ENCODE data around the gene RPS27.
"Not testable (repeated sequence)": the region's sequence is repeated elsewhere in the genome, so short reads cannot be mapped to it uniquely, and the experiment has no call there.

Gene RPS27

GRCh38 chr1:153991151-153991630, 629 bp downstream of the RPS27 start:
- Histone ChIP-seq H3K27me3 (ENCODE audit: control insufficient read depth, insufficient read depth, low read length) (no peaks in the 10 kb centered on the region), H3K4me3 (ENCODE audit: low read depth, low read length) (peak overlapping the region; percentile 80), H3K36me3 (ENCODE audit: control insufficient read depth, insufficient read depth, low read length) (peaks cover 46% of the 10 kb centered on the region), H3K9ac (ENCODE audit: low read length) (peak overlapping the region; percentile 93), H3K27ac (ENCODE audit: low read depth, low read length) (peak overlapping the region; percentile 92), H3K9me3 (ENCODE audit: control insufficient read depth, insufficient read depth, low read depth, low read length) (no peaks in the 10 kb centered on the region), H3K4me1 (ENCODE audit: control insufficient read depth, insufficient read depth, low read length) (peaks cover 14% of the 10 kb centered on the region)

DNA sequence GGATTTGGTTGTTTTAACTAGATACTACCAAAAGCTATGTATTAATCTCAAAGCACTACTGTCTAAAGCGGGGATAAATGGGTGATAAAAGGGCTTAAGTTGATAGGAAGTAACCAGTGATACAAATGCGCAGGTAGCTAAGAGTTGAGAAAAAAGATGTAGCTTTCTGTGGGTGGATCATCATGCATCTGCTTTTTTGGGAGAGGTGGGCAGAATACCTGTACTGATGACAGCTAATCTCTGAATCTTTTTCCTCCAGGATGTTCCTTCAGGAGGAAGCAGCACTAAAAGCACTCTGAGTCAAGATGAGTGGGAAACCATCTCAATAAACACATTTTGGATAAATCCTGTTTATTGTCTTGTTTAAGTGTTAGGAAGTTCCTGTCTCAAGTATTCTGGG, 1.2 kb downstream of the RPS27 start:
- H3K27ac ChIP-seq (ENCODE audit: low read depth, low read length): peak overlapping the region; percentile 92; the same call in 1 of the 2 replicates
- H3K4me1 ChIP-seq (ENCODE audit: control insufficient read depth, insufficient read depth, low read length): peaks cover 11% of the 10 kb centered on the region
- peaks cover 46% of the 10 kb centered on the region for H3K36me3 ChIP-seq (ENCODE audit: control insufficient read depth, insufficient read depth, low read length)

DNA sequence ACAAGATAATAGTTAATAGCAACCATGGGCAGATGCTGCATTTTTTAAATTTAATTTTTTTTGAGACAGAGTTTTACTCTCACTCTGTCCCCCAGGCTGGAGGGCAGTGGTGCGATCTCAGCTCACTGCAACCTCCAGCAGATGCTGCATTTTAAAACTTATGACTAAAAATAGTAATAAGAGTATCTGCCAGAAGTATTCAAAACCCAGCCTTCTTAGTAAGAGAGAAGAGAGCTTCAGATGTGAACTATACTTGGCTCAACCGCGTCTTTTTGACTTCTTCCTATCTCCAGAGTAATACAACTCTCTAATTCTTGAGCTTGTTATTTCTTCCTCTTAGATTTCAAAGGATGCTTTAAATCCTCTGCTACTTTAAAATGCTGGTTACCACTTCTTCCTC, 4.6 kb downstream of the RPS27 start:
- H3K9ac ChIP-seq (ENCODE audit: low read length): no peak overlapping the region
- H3K4me1 ChIP-seq (ENCODE audit: control insufficient read depth, insufficient read depth, low read length): peaks cover 8% of the 10 kb centered on the region
- H3K27me3 ChIP-seq (ENCODE audit: control insufficient read depth, insufficient read depth, low read length): no peaks in the 10 kb centered on the region
- no peaks in the 10 kb centered on the region for H3K9me3 ChIP-seq (ENCODE audit: control insufficient read depth, insufficient read depth, low read depth, low read length)
- no peak overlapping the region for H3K4me3 ChIP-seq (ENCODE audit: low read depth, low read length)
- no peak overlapping the region for H3K27ac ChIP-seq (ENCODE audit: low read depth, low read length)
- H3K36me3 ChIP-seq (ENCODE audit: control insufficient read depth, insufficient read depth, low read length): peaks cover 46% of the 10 kb centered on the region

More for the DNA sequence above, 1.2 kb downstream of the RPS27 start:
- H3K27me3 ChIP-seq (ENCODE audit: control insufficient read depth, insufficient read depth, low read length): no peaks in the 10 kb centered on the region
- H3K9ac ChIP-seq (ENCODE audit: low read length): peak overlapping the region; percentile 93
- peak overlapping the region; percentile 80 for H3K4me3 ChIP-seq (ENCODE audit: low read depth, low read length)
- no peaks in the 10 kb centered on the region for H3K9me3 ChIP-seq (ENCODE audit: control insufficient read depth, insufficient read depth, low read depth, low read length)

DNA sequence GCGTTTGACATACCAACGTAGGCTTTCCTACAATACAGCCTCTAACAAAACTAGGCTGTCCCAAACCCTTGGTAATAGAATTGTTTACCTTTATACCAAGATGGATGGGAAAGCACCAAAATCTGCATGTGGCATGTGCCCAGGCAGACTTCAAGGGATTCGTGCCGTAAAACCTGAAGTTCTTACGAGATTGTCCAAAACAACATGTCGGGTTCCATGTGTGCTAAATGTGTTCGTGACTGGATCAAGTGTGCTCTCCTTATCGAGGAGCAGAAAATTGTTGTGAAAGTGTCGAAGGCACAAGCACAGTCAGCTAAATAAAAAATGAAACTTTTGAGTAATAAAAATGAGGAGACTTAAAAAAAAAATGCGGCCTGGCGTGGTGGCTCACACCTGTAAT, 5.1 kb downstream of the RPS27 start:
- Histone ChIP-seq H3K36me3 (ENCODE audit: control insufficient read depth, insufficient read depth, low read length) (peaks cover 46% of the 10 kb centered on the region), H3K27ac (ENCODE audit: low read depth, low read length) (no peak overlapping the region)

GRCh38 chr1:153996882-153997281, 6.3 kb downstream of the RPS27 start:
- H3K27ac ChIP-seq (ENCODE audit: low read depth, low read length); H3K4me1 ChIP-seq (ENCODE audit: control insufficient read depth, insufficient read depth, low read length); H3K4me3 ChIP-seq (ENCODE audit: low read depth, low read length); H3K9ac ChIP-seq (ENCODE audit: low read length); H3K9me3 ChIP-seq (ENCODE audit: control insufficient read depth, insufficient read depth, low read depth, low read length); H3K27me3 ChIP-seq (ENCODE audit: control insufficient read depth, insufficient read depth, low read length): not testable (repeated sequence)
- H3K36me3 ChIP-seq (ENCODE audit: control insufficient read depth, insufficient read depth, low read length): peaks cover 36% of the 10 kb centered on the region

More for the DNA sequence above, 5.1 kb downstream of the RPS27 start:
- H3K4me1 ChIP-seq (ENCODE audit: control insufficient read depth, insufficient read depth, low read length): peaks cover 8% of the 10 kb centered on the region
- no peaks in the 10 kb centered on the region for H3K27me3 ChIP-seq (ENCODE audit: control insufficient read depth, insufficient read depth, low read length)
- H3K9me3 ChIP-seq (ENCODE audit: control insufficient read depth, insufficient read depth, low read depth, low read length): no peaks in the 10 kb centered on the region
- no peak overlapping the region for H3K4me3 ChIP-seq (ENCODE audit: low read depth, low read length)
- no peak overlapping the region for H3K9ac ChIP-seq (ENCODE audit: low read length)

GRCh38 chr1:154000420-154000819, 9.9 kb downstream of the RPS27 start:
- Histone ChIP-seq H3K27me3 (ENCODE audit: control insufficient read depth, insufficient read depth, low read length) (no peaks in the 10 kb centered on the region), H3K36me3 (ENCODE audit: control insufficient read depth, insufficient read depth, low read length) (peaks cover 4% of the 10 kb centered on the region), H3K27ac (ENCODE audit: low read depth, low read length) (no peak overlapping the region), H3K4me1 (ENCODE audit: control insufficient read depth, insufficient read depth, low read length) (no peaks in the 10 kb centered on the region), H3K4me3 (ENCODE audit: low read depth, low read length) (no peak overlapping the region), H3K9me3 (ENCODE audit: control insufficient read depth, insufficient read depth, low read depth, low read length) (no peaks in the 10 kb centered on the region), H3K9ac (ENCODE audit: low read length) (no peak overlapping the region)

DNA sequence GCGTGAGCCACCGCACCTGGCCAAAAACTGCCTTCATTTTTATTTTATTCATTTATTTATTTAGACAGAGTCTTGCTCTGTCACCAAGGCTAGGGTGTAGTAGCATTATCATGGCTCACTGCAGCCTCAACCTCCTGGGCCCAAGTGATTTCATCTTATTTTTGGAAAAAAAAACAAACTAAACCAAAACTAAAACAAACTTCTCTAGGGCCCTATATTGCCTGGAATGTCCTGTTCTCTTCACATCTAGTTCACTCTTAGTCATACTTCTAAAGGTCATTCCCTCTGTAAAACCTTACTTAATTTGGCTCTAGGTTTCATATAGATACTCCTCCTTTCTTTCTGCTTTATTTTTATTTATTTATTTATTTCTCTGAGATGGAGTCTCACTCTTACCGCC, 15.6 kb downstream of the RPS27 start:
- Histone ChIP-seq H3K9me3 (ENCODE audit: control insufficient read depth, insufficient read depth, low read depth, low read length) (no peaks in the 10 kb centered on the region), H3K9ac (ENCODE audit: low read length) (no peak overlapping the region), H3K4me1 (ENCODE audit: control insufficient read depth, insufficient read depth, low read length) (no peaks in the 10 kb centered on the region), H3K27me3 (ENCODE audit: control insufficient read depth, insufficient read depth, low read length) (no peaks in the 10 kb centered on the region), H3K36me3 (ENCODE audit: control insufficient read depth, insufficient read depth, low read length) (no peaks in the 10 kb centered on the region), H3K27ac (ENCODE audit: low read depth, low read length) (no peak overlapping the region), H3K4me3 (ENCODE audit: low read depth, low read length) (no peak overlapping the region)

DNA sequence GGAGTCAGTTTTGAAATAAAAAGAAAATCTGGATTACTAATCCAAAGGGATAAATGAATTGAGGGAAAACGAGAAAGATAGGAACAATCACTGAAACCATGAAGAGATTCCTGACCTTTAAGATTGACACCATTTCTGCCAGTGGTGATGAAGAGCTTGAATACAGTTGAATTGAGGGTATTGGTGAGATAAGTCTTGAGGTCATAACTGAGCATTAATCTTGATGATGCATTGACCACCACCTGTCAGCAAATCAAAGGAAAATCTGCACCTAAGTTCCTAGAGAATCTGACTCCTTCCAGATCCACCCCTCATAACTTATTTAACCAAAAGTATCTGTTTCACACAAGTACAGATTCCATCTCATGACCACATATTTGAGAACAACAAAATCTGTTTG, 21.6 kb downstream of the RPS27 start:
- Histone ChIP-seq H3K4me3 (ENCODE audit: low read depth, low read length) (no peak overlapping the region), H3K27me3 (ENCODE audit: control insufficient read depth, insufficient read depth, low read length) (no peaks in the 10 kb centered on the region), H3K9ac (ENCODE audit: low read length) (no peak overlapping the region), H3K27ac (ENCODE audit: low read depth, low read length) (no peak overlapping the region), H3K36me3 (ENCODE audit: control insufficient read depth, insufficient read depth, low read length) (no peaks in the 10 kb centered on the region), H3K4me1 (ENCODE audit: control insufficient read depth, insufficient read depth, low read length) (no peaks in the 10 kb centered on the region), H3K9me3 (ENCODE audit: control insufficient read depth, insufficient read depth, low read depth, low read length) (no peaks in the 10 kb centered on the region)

- not testable (repeated sequence) for H3K27me3 ChIP-seq (ENCODE audit: control insufficient read depth, insufficient read depth, low read length); H3K9me3 ChIP-seq (ENCODE audit: control insufficient read depth, insufficient read depth, low read depth, low read length); H3K36me3 ChIP-seq (ENCODE audit: control insufficient read depth, insufficient read depth, low read length); H3K4me3 ChIP-seq (ENCODE audit: low read depth, low read length); H3K27ac ChIP-seq (ENCODE audit: low read depth, low read length); H3K9ac ChIP-seq (ENCODE audit: low read length); H3K4me1 ChIP-seq (ENCODE audit: control insufficient read depth, insufficient read depth, low read length)
These were observed 22.0 kb downstream of the RPS27 start for GRCh38 chr1:154012543-154012942.

GRCh38 chr1:154014154-154014907, 23.8 kb downstream of the RPS27 start:
- no peak overlapping the region for H3K9ac ChIP-seq (ENCODE audit: low read length)
- no peaks in the 10 kb centered on the region for H3K9me3 ChIP-seq (ENCODE audit: control insufficient read depth, insufficient read depth, low read depth, low read length)

GRCh38 chr1:154019269-154019668, 28.7 kb downstream of the RPS27 start:
- Histone ChIP-seq H3K27me3 (ENCODE audit: control insufficient read depth, insufficient read depth, low read length) (no peaks in the 10 kb centered on the region), H3K9ac (ENCODE audit: low read length) (no peak overlapping the region), H3K9me3 (ENCODE audit: control insufficient read depth, insufficient read depth, low read depth, low read length) (no peaks in the 10 kb centered on the region), H3K36me3 (ENCODE audit: control insufficient read depth, insufficient read depth, low read length) (no peaks in the 10 kb centered on the region), H3K4me1 (ENCODE audit: control insufficient read depth, insufficient read depth, low read length) (no peaks in the 10 kb centered on the region), H3K4me3 (ENCODE audit: low read depth, low read length) (no peak overlapping the region), H3K27ac (ENCODE audit: low read depth, low read length) (no peak overlapping the region)

More at GRCh38 chr1:154014154-154014907, 23.8 kb downstream of the RPS27 start:
- Histone ChIP-seq H3K4me1 (ENCODE audit: control insufficient read depth, insufficient read depth, low read length) (no peaks in the 10 kb centered on the region), H3K27me3 (ENCODE audit: control insufficient read depth, insufficient read depth, low read length) (no peaks in the 10 kb centered on the region), H3K4me3 (ENCODE audit: low read depth, low read length) (no peak overlapping the region), H3K36me3 (ENCODE audit: control insufficient read depth, insufficient read depth, low read length) (no peaks in the 10 kb centered on the region), H3K27ac (ENCODE audit: low read depth, low read length) (no peak overlapping the region)
